Prostate gland (tissue), 2 donors: ENCODE results near the gene CTBP1.

Experiments used
- CTCF ChIP-seq, 4 experiments: fragments of 200-600 bp in 2 of 4; fragments of 450-650 bp in 2 of 4; sonication (generic) in 2 of 4; IDR thresholded peaks; 1 replicate in 3 of 4; 2 replicates in 1 of 4; pipeline ENCODE4 v1.5.1; 2016 to 2019; ENCODE audit warnings: antibody characterized with exemption in 4 of 4, mild to moderate bottlenecking in 2 of 4, moderate library complexity in 2 of 4
- POLR2A ChIP-seq: fragments of 450-650 bp; IDR thresholded peaks from one replicate; pipeline ENCODE4 v1.6.1; 2016; ENCODE audit warnings: antibody characterized with exemption, mild to moderate bottlenecking

- TF ChIP-seq CTCF (IDR thresholded peaks at IDR 0.05): no peak
- TF ChIP-seq POLR2A: no peak
These were observed 52.3 kb downstream of the CTBP1 start for GRCh38 chr4:1196421-1197183.
